Left ventricle myocardium inferior (tissue), 1 donor: Measurements from ENCODE around the gene MRGPRF. TPM values are rescaled to one million over a fixed set of nuclear protein-coding genes. Genes with fewer than 3 reads are reported as not detected.
"Not testable (repeated sequence)": the region's sequence is repeated elsewhere in the genome, so short reads cannot be mapped to it uniquely, and the experiment has no call there.

ENCODE experiments used
- DNase-seq: peaks from one replicate; pipeline ENCODE4 v3.0.0-alpha.2; 2020
- H3K27ac ChIP-seq: fragments of 200-600 bp; replicated peaks from 2 replicates; pipeline ENCODE4 v1.8.0; 2021
- H3K27me3 ChIP-seq: fragments of 200-600 bp; 2 replicates; pipeline ENCODE4 v1.8.0; 2021; ENCODE audit warnings: low read depth
- H3K36me3 ChIP-seq: fragments of 200-600 bp; 2 replicates; pipeline ENCODE4 v1.8.0; 2021
- H3K4me1 ChIP-seq: fragments of 200-600 bp; 2 replicates; pipeline ENCODE4 v1.8.0; 2021
- H3K4me3 ChIP-seq: fragments of 200-600 bp; 2 replicates; pipeline ENCODE4 v1.8.0; 2021; ENCODE audit warnings: mild to moderate bottlenecking, moderate library complexity
- H3K9me3 ChIP-seq: fragments of 200-600 bp; replicated peaks from 2 replicates; pipeline ENCODE4 v1.8.0; 2021
- intact Hi-C: fragments of 100-400 bp; cut with micrococcal nuclease; formaldehyde crosslinking; loops from one replicate; pipeline ENCODE4 v1.11.0; 2022
- total RNA-seq: library from RNA; stranded (reverse); fragmentation: NEBNext Ultra II Directional; extraction: Animal tissue kit (Norgen Biotek cat#: 25700); gene quantifications from one replicate; pipeline ENCODE4 v1.2.1, GENCODE V29; 2021
- TF ChIP-seq, protein P1 (sequence below): fragments of 200-600 bp; IDR thresholded peaks from 2 replicates; pipeline ENCODE4 v1.8.0; 2021; ENCODE audit warnings: antibody characterized with exemption, mild to moderate bottlenecking, borderline replicate concordance
- donor health status: DM: no; HTN: yes; CAD: no; lungs with severe emphysema.

MRGPRF gene
- total RNA-seq, 1 donor from 2014 or later: 3.9 TPM

DNA sequence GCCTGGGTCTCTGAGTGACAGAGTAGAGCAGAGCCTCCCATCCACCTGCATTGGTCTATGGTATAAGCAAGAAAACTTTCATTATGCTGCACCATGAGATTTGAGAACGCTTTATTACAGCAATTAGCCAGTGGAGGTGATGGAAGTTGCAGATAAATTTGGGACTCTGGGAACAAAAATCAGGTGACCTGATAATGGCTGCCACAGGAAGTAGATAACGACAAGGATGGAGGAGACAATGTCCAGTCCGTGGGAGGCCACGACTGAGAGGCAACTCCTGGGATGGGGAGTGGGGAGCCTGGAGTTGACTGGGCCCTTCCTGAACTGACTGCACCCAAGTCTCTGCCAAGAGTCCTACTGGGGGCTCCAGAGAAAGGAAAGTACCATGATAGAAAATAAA lies 37.0 kb downstream of the MRGPRF start:
- no peak for DNase-seq
- Histone ChIP-seq H3K36me3 (no peaks in the 10 kb centered on the region), H3K4me1 (peaks cover 31% of the 10 kb centered on the region), H3K27me3 (no peaks in the 10 kb centered on the region), H3K9me3 (no peaks in the 10 kb centered on the region), H3K4me3 (no peak overlapping the region), H3K27ac (peak overlapping the region; percentile 4)
- intact Hi-C loops: no loop called here
- TF ChIP-seq, protein P1, sequence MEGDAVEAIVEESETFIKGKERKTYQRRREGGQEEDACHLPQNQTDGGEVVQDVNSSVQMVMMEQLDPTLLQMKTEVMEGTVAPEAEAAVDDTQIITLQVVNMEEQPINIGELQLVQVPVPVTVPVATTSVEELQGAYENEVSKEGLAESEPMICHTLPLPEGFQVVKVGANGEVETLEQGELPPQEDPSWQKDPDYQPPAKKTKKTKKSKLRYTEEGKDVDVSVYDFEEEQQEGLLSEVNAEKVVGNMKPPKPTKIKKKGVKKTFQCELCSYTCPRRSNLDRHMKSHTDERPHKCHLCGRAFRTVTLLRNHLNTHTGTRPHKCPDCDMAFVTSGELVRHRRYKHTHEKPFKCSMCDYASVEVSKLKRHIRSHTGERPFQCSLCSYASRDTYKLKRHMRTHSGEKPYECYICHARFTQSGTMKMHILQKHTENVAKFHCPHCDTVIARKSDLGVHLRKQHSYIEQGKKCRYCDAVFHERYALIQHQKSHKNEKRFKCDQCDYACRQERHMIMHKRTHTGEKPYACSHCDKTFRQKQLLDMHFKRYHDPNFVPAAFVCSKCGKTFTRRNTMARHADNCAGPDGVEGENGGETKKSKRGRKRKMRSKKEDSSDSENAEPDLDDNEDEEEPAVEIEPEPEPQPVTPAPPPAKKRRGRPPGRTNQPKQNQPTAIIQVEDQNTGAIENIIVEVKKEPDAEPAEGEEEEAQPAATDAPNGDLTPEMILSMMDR: no peak

- no peaks in the 10 kb centered on the region for H3K9me3 ChIP-seq
- peaks cover 31% of the 10 kb centered on the region for H3K4me1 ChIP-seq
- TF ChIP-seq, protein P1: no peak
- intact Hi-C loops: no loop called here
- no peak overlapping the region for H3K27ac ChIP-seq
- H3K27me3 ChIP-seq: no peaks in the 10 kb centered on the region
- H3K36me3 ChIP-seq: no peaks in the 10 kb centered on the region
- H3K4me3 ChIP-seq: no peak overlapping the region
- no peak for DNase-seq
These were observed 38.4 kb downstream of the MRGPRF start for GRCh38 chr11:68974421-68975194.

DNA sequence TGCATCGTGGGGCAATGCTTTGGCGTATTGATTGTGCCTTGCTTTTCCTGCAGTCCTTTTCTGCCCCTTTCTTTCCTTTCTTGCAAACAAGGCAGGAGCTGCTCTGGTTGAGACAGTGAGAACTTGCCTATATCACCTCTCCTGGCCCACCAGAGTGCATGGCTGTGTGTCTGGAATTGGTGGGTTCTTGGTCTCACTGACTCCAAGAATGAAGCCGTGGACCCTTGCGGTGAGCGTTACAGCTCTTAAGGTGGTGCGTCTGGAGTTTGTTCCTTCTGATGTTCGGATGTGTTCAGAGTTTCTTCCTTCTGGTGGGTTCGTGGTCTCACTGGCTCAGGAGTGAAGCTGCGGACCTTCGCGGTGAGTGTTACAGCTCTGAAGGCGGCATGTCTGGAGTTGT lies 39.3 kb downstream of the MRGPRF start:
- H3K27me3 ChIP-seq, H3K4me3 ChIP-seq, DNase-seq, H3K36me3 ChIP-seq, intact Hi-C loops, H3K27ac ChIP-seq, H3K9me3 ChIP-seq: not testable (repeated sequence)
- H3K4me1 ChIP-seq: peaks cover 24% of the 10 kb centered on the region

GRCh38 chr11:68973219-68973618 lies 39.8 kb downstream of the MRGPRF start:
- Histone ChIP-seq H3K4me1 (peaks cover 19% of the 10 kb centered on the region), H3K27ac (no peak overlapping the region), H3K4me3 (no peak overlapping the region), H3K9me3 (no peaks in the 10 kb centered on the region), H3K36me3 (no peaks in the 10 kb centered on the region), H3K27me3 (no peaks in the 10 kb centered on the region)
- no peak for DNase-seq
- intact Hi-C loops: no loop called here
- TF ChIP-seq, protein P1: no peak

GRCh38 chr11:68970921-68971636 lies 42.0 kb downstream of the MRGPRF start:
- TF ChIP-seq, protein P1: no peak
- intact Hi-C loops: no loop called here
- Histone ChIP-seq H3K27me3 (no peaks in the 10 kb centered on the region), H3K27ac (no peak overlapping the region), H3K36me3 (no peaks in the 10 kb centered on the region), H3K9me3 (no peaks in the 10 kb centered on the region), H3K4me1 (peaks cover 10% of the 10 kb centered on the region), H3K4me3 (no peak overlapping the region)
- DNase-seq: no peak

DNA sequence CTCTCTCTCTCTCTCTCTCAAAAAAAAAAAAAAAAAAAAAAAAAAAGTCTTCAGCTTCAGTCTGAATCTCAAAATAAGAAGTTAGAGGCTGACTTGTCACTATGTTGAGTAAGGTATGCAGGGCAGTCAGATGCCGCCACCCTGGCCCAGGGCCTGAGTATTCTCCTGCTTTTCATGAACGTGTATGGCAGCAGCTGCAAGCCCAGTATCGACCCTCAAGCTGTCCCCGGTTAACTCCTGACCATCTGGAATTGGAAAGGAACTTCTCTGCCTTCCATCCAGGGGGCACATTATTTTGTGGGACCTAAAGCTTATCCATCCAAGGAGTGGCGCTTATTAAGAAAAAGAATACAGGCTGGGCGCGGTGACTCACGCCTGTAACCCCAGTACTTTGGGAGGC lies 43.7 kb downstream of the MRGPRF start:
- intact Hi-C loops: no loop called here
- Histone ChIP-seq H3K4me3 (no peak overlapping the region), H3K27me3 (no peaks in the 10 kb centered on the region), H3K27ac (no peak overlapping the region), H3K4me1 (peaks cover 7% of the 10 kb centered on the region), H3K9me3 (no peaks in the 10 kb centered on the region), H3K36me3 (no peaks in the 10 kb centered on the region)
- no peak for DNase-seq
- TF ChIP-seq, protein P1: no peak
